ENCODE measurements around the gene DYNLT1.
"Not testable (repeated sequence)": the region's sequence is repeated elsewhere in the genome, so short reads cannot be mapped to it uniquely, and the experiment has no call there.

DYNLT1 gene

DNA sequence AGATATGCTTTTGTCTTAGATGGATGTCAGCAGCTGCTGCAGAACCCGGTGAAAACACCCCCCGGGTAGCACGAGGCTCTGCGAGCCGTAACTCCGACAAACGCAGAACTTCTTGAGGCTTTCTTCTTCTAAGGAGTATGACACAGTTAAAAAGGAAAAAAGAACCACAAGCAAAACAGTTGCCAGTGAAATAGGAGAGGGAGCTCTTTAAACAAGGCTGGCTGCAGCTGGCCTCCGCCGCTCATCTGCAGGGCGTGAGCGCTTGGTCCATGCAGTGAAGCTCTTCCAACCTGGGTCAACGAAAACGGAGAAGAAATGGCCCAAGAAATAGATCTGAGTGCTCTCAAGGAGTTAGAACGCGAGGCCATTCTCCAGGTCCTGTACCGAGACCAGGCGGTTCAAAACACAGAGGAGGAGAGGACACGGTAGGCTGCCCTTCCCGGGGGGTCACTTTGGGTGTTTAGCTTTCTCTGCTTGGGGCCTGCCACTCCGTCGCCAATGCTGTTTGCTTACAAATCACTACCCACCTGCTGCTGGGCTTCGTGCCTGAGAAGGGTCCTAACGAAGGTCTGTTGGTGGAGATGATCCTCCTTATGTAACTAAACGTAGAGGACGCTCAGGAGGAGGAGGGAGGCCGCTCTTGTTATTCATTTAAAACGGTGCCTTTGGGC lies 18.5 kb upstream of the DYNLT1 start:
- no peak for DNase-seq

DNA sequence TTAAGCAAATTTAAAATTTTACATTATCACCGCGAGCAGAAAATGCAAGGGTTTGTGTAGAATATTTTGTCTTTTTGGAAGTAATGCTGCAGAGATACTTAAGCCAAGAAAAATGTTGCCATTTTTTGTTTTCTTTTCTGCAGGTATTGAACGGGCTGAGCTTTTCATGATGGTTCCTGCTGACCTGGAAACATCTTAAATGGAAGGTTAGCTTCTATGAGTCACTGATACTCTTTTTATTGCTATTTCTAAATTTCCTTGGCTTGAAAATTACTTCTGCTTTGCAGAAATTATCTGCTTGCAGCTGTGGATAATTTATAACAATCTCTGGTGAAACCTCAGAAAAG lies 18.0 kb upstream of the DYNLT1 start:
- DNase-seq: no peak

DNA sequence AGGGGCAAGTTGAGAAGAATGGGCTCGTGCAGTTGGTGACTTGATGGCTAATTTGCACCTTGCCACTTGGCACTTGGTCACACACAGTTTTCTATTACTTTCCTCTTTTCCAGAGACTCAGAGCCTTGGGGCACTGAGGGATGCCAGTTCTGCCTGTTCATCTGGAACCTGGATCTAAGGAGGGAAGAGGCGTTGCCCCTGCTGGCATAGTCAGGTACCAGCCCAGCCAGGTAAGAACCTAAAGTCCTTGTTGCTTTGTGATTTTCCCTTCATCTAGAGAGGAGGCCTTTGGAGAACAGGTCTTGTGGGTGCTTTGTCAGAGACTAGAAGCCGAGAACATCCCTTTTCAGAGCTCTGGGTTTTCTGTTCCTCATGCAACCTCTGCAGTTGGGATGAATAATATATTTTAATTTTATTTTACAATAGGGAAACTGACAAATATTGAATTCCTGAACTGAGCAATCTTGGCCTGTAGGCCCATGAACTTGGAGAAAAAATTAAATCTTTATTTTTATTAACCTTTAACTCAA lies 16.7 kb upstream of the DYNLT1 start:
- no peak for DNase-seq

DNA sequence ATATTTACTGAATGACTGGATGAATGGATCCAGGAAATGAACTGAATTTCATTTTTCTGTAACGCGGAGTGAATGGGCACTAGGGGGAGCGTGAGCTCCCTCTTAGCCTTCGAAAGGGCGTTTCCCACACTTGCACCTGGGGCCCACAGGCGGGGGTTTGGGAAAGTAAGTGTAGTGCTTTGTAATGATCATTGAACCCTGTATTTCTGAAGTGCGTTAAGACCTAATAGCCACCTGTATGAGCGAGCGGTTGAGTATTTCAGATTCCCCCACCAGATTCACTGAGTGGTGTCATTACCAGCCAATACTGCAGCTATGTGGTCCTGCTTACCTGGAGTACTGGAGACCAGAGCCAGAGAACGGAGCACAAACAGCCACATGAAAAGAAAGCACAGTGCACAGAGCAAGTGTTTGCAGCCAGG lies 15.8 kb upstream of the DYNLT1 start:
- no peak for DNase-seq

DNA sequence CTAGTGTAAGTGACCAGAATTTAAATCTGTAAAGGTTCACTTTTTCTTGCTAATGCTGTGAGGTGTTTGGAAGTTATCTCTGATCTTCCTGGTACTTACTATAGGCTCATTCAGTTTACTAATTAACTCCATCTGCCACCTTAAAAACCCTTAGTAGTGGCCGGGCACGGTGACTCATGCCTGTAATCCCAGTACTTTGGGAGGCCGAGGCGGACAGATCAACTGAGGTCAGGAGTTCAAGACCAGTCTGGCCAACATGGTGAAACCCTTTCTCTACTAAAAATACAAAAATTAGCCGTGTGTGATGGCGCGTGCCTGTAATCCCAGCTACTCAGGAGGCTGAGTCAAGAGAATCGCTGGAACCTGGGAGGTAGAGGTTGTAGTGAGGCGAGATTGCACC lies 12.4 kb upstream of the DYNLT1 start:
- not testable (repeated sequence) for DNase-seq

DNA sequence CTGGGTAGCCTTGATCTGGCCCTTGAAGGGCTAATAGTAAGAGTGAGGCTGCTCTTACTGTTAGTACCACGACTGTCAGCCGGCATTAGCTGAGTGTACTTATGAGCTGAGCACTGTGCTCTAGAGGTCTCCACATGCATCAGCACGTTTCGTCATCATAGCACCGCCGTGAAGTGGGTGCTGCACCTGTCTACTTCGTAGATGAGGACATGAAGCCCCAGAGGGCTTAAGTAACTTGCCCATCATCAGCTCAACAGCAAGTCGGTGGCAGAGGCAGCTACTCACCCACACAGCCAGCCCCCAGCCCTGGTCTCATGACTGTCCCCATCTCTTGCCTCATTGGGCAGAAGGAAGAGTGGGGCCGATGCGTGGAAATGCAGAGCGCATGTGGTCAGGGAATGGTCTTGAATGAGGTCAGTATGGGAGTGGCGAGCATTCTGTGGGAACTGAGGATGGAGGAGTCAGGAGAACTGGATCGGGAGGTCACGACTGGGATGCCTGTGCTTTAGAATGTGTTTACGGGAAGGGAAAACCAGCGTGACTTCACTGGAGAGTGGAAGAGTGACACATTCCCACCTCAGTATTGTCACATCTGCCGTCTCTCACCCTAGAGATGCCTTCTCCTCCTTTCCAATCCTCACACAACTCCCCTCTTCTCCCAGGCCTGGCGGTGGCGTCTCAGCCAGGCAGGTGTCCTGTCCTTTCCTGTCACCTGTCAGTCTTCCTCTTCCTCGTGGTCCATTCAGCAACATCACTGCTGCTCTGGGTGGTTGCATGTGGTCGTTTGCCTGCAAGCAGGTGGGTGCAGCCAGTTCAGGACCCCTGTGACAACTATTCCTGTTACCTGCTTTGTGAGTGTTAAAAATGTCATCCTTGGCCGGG lies 11.3 kb upstream of the DYNLT1 start:
- DNase-seq: peak; percentile 32

DNA sequence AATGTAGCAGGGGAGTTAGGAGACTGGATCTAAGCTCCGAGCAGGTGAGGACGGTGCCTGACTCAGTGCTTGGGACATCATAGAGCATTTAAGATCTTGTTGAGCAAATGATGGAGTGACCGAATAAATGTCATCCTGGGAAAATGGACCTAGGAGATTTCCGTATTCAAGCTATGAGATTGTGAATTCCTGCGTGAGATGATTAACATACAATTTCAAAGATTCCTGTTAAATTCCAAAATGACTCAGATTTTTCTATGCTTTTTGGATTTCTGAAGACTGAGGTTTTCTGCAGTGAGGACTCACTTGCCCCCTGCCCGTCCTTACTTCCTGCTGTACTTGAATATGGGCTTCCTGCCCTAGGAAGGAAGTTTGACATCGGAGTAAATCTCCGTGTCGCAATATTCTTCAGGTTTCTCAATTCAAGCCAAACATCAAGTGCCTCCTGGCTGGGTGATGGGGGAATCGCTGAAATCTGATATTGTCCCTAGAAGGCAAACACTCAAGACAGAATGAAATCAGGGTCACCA lies 10.5 kb upstream of the DYNLT1 start:
- no peak for DNase-seq

DNA sequence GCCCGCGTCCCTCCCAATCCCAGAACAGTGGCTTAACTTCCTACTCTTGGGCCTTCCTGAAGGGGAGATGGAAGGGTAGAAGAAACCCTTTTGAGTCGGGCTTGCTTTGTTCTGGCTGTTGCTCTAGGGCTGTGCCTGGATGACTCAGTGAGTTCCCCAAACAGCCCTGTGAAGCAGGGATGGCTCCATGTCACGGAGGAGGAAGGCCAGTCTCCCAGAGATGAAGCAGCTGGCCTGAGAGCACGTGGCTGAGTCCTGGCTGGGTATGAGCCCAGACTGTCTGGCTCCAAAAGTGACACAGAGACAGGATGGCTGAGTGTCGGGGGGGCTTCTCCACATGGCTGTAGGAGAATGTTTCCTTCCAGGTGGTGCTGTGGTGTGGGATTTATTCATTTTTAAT lies 10.0 kb upstream of the DYNLT1 start:
- DNase-seq: no peak

DNA sequence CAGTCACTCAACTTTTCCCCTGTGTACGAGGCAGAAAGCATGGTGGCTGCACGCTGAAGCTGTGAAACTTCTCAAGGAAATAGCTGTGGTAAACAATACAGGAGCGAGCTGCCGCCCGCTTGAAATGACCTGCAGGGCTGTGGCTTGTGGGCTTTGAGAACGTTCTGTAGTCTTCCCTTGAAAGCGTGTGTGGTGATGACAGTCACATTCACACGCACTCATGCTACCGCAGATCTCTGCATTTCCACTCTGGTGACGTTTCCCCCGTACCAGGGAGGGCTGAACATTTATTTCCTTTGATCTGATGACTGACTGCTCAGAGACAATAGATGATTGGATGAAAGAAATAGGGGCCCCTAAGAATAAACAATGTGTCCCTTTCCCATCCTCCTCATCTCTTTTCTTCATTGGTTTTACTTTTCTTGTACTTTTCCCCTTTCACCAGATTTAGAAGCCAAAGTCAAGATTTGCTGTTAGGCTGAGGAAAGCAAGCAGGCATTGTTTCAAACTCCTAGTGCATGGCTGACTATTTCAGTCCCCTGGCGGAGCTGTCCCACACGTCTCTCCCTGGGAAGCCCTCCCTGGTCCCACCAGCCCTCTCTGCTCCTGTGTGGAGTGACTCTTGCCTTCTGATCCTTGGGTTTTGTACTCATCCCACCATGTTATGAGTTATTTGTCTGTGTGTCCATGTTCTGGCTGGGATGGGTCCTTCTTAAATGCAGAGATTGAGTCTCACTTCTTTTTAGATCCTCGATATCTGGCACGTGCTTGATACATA lies 9.2 kb upstream of the DYNLT1 start:
- peak; percentile 88 for DNase-seq

DNA sequence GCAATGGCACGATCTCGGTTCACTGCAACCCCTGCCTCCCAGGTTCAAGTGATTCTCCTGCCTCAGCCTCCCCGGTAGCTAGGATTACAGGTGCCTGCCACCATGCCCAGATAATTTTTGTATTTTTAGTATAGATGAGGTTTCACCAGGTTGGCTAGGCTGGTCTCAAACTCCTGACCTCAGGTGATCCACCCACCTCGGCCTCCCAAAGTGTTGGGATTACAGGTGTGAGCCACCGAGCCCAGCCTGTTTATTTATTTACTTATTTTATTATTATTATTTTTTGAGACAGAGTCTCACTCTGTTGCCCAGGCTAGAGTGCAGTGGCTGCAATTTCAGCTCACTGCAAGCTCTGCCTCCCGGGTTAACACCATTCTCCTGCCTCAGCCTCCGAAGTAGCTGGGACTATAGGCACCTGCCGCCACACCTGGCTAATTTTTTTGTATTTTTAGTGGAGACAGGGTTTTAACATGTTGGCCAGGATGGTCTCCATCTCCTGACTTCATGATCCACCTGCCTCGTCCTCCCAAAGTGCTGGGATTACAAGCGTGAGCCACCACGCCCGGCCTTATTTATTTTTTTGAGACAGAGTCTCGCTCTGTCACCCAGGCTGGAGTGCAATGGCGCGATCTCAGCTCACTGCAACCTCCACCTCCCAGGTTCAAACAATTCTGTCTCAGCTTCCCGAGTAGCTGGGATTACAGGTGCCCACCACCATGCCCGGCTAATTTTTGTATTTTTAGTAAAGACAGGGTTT lies 7.6 kb upstream of the DYNLT1 start:
- not testable (repeated sequence) for DNase-seq

DNA sequence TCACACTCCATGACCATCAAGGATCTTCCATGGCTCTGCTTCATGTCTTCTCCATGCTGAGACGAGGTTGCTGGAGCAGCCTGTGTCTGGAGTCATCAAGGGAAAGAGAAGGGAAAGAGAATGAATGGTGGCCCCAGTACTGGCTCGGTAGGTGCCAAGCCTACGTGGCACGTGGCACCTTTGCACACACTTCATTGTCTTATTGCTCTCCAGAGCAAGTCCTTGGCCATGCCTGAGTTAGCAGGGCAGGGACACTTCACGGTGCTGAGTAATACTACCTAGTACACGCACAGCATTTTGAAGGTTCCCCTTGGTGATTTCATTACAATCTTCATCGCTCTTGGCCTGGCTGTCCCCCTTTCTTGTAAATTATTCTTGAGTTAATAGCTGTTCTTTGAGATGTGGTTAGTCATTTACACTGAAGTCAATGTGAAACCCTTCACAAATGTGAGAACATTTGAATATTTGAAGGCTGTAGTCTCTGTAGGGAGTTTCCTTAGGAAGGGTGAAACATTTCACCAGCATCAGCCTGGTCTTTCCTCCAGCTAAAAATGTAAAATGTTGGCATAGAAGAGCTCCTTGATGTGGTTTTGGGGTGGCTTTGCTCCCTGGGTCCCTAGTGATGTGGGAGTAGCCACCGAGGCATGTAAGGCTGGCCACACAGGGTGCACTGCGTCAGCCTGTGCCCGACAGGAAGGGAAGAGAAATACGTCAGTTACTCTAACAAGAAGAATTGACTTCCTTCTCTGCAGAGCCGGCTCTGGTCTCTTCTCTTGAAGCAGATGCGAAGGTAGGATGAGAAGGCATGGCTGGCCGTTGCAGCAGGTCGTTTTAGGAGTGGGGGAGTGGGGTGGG lies 5.0 kb upstream of the DYNLT1 start, which contains the start of gene SYTL3:
SYTL3 (plus strand) TSS at position 766 of the 855 bp plus-strand sequence. CDS start 13,215 bp downstream, outside the sequence.
- DNase-seq: peak; percentile 62

DNA sequence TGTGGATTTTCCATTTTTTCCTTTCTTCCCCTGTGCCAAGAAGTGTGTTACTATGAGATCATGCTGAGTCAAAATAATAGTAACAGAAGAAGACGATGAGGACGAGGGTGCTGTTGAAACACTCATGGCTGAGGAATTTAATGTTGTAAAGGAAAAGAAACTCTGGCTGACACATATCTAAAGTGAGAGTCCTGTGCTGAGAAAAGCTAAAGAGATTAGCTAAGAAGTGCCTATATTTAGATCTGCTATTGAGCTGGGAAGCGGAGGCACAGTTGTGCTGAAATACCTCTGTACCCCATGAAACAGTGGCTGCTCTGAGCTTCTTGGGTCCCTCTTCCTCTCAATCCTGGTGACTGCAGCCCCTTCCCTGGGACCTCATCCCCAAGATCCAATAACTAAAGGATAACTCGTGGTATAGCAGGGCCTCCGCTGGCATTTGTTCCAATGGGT lies 4.2 kb upstream of the DYNLT1 start:
- DNase-seq: no peak

DNA sequence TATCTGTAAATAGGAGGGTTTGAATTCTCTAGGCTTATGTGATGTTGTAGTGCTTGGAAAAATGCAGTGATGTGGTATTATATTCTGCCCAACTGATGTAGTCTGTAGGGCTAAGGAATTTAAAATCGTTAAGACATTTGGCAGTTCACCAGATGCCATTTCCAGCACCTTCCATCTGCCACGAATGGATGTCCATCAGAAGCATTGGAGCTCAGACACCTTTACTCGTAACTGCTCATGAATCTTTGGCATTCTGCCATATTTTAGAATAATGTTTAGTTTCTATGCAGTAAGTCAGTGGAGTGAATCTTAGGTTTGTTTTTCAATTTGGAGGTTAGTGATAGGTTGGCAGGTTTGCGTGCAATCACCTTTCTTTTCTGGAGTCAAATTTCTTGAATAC lies 3.0 kb upstream of the DYNLT1 start:
- no peak for DNase-seq

DNA sequence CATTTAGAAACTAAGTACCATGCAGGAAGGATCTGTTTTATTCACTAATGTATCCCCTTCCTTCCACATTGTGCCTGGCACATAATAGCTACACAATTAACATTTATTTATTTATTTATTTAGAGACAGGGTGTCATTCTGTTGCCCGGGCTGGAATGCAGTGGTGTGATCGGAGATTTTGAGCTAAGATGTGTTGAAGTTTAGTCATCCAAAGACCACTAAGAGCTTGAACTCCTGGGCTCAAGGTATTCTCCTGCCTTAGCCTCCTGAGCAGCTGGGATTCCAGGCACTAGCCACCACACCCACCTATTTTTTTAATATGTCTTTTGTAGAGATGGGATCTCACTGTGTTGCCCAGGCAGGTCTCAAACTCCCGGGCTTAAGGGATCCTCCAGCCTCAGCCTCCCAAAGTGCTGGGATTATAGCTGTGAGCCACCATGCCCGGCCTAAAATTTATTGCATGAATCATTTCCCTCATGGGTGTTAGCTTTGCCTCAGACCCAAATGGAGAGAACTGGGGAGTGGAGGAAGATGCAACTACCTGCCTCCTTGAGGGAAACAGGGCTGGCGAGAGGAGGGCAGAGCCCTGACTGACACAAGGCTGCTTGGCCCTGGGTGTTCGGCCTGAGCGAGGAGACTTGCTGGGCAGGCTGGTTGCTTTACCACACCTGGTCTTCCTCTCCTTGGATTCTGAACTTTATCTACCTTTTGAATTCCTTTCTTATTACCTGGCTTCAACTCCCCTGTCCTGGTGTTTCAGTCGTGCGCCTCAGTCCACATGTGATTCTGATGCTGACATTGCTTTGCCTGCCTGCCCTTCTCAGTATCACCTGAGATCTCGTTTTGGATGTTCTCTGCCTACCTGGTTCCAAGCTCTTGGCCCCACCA lies 1.7 kb upstream of the DYNLT1 start:
- no peak for DNase-seq

DNA sequence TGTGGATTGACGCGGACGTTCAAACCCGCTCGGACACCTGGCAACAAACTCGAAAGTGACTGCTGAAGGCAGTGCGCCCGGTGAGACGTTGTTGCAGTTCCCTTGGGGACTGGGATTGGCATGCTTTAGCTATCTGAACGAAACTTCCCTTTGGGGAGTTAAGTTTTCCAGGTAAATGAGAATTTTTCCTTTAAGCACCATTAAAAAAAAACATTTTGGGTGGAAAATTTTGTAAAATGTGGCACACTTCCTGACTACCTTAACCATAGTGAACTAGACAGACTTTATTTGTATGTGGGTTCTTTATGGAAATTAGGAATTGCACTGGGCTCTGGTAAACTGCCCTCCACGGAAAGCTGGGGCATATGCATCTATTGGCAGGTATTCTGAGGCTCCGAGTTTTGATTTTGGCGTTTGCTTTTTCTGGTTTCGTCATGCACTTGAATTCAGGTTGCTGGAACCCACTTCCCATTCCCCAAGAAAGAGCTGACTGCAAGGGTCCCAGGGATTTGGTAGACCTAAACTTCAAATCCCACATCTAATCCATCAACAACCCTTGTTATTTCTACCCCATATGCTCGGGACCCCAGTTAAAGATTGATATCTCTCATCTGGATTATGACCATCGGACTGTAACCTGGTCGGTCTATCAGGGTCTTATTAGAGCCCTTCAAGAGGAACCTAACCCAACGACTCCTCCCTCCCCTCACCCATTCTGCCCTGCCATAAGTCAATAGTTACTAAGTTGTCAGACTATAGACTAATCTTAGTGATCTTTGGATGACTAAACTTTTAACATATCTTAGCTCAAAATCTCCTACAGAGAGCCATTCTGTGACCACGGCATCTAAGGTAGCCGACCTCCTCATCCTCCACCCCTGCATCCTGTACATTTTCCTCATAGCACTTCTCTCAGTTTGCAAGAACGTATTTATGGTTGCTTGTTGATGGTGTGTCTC lies 800 bp upstream of the DYNLT1 start:
- no peak for DNase-seq

DNA sequence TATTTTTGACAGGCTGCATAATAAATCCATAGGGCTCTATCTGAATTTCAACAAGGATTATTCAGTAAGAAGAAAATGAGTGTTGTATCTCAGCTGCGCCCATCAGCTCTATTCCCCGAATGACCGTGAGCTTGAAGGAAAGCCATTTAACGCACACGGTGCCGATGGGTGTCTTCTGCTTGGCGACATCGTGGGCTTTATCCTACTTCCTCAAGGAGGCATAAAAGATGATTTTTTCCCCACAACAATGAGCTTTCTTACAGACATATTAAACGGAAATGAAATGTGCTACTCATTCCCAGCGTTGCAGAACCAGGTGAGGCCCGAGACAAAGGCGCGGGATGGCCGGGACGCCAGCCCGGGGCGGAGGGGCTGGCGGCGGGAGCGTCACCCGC lies 710 bp downstream of the DYNLT1 start:
- no peak for DNase-seq

DNA sequence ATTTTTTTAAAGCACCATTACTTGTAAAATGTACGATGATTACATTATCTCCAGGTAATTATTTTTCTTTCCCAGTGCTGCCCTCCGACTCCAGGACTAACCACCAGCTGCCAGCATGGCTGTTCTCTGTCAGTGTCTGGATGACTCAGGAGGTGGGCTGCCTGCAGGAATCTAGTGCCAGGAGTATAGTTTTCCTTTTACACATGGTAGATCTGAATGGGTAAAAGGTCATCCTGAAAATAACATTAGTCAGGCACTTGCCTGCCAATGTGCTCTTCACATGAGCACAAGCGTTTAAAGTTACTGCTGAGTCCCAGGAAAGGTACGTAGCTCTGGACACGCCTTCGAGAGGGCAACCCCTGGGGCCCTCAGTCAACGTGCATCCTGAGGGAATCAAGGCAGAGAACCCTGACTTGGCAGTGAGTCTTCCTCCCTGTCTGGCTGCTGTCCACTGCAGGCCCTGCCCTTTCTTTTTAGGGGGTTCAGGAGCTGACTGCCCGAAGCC lies 2.4 kb downstream of the DYNLT1 start:
- DNase-seq: no peak

DNA sequence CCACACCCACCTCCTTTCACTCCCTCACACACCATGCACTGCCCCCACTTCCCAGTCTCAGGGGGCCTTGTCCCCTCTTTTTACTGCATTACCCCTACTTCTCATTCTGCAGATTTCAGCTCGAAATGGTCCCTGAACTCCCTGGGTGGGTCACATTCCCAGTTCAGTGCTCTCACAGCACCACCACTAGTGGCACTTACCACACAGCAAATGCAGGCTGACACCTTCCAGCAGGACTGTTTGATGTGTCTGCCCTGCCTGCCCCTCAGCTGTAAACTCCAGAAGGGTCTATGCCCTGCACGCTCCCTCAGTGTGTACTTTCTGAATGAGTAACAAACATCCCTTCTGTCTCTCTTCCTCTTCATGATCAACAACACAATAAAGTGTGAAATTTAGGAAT lies 4.0 kb downstream of the DYNLT1 start:
- DNase-seq: no peak

DNA sequence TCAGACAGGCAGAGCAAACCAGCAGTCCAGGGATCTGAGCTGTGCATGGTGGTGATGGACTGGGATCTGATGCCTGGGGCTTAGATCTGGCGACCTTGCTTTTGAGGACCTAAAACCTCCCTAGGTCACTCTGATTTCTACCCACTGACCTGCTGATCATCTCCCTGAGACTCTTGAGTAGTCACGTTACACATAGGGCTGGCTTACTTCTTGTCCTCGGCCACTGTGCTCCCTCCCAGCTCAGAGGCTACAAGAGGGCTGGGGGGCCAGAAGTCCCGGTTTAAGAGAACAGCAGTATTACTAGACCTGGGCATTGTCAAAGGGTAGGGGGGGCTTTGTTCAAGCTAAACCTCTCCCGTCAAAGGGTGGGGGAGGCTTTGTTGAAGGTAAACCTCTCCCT lies 5.5 kb downstream of the DYNLT1 start:
- no peak for DNase-seq

All from NK-92 treated with Interleukin-12 subunit alpha and Interleukin-12 subunit beta, amount 100 ng/mL, for 24 hours (cell line).